Mammary epithelial cell (primary cell): ENCODE results near the gene ATP6V0A4.

Experiments used
- CTCF ChIP-seq, 2 donors: IDR thresholded peaks in 1 of 2; conservative IDR thresholded peaks in 1 of 2; 2 replicates each; pipeline ENCODE4 v1.5.1; 2011 to 2012; ENCODE audit warnings: inconsistent platforms in 2 of 2, low read length in 2 of 2, mild to moderate bottlenecking in 2 of 2, control low read depth in 1 of 2, low read depth in 1 of 2; ENCODE audit not compliant: insufficient read depth in 1 of 2; ENCODE audit errors: extremely low read depth in 1 of 2
- EZH2 ChIP-seq: IDR thresholded peaks from 2 replicates; pipeline ENCODE4 v1.6.1; 2012; ENCODE audit warnings: low read length, inconsistent platforms, borderline replicate concordance

GRCh38 chr7:138834583-138834982 is 36.6 kb upstream of the ATP6V0A4 start:
- no peak for TF ChIP-seq EZH2
- TF ChIP-seq CTCF (conservative IDR thresholded peaks at IDR 0.05 in 1 of 2, IDR thresholded peaks at IDR 0.05 in 1 of 2; ENCODE audit: extremely low read depth in 1 of 2, insufficient read depth in 1 of 2, low read depth in 1 of 2, low read length in 2 of 2), result no peak
